Nephron (organoid): ENCODE measurements around the gene ADGRD2.

ENCODE experiments used
- H3K27ac Mint-ChIP-seq, 3 experiments: 2 replicates each; pipeline ENCODE4 v1.8.0; 2020; ENCODE audit warnings: mixed read lengths in 3 of 3, mild to moderate bottlenecking in 2 of 3, moderate library complexity in 1 of 3
- H3K27me3 Mint-ChIP-seq: 2 replicates; pipeline ENCODE4 v1.8.0; 2021; ENCODE audit warnings: low read depth, mild to moderate bottlenecking, moderate library complexity, mixed read lengths
- H3K36me3 Mint-ChIP-seq: 2 replicates; pipeline ENCODE4 v1.8.0; 2020; ENCODE audit warnings: low read depth, mixed read lengths
- H3K4me1 Mint-ChIP-seq: 2 replicates; pipeline ENCODE4 v1.8.0; 2020; ENCODE audit warnings: mixed read lengths
- H3K4me3 Mint-ChIP-seq, 3 experiments: 2 replicates each; pipeline ENCODE4 v1.8.0; 2020; ENCODE audit warnings: mild to moderate bottlenecking in 3 of 3, mixed read lengths in 3 of 3, moderate library complexity in 2 of 3
- H3K9me3 Mint-ChIP-seq: 2 replicates; pipeline ENCODE4 v1.8.0; 2020; ENCODE audit warnings: mixed read lengths
- TF ChIP-seq, protein P1 (sequence below), 3 experiments: fragments of 200-600 bp; sonication (generic); IDR thresholded peaks; one replicate each; pipeline ENCODE4 v1.5.0; 2021; ENCODE audit warnings: antibody characterized with exemption in 3 of 3; ENCODE audit not compliant: unreplicated experiment in 3 of 3

Gene ADGRD2

DNA sequence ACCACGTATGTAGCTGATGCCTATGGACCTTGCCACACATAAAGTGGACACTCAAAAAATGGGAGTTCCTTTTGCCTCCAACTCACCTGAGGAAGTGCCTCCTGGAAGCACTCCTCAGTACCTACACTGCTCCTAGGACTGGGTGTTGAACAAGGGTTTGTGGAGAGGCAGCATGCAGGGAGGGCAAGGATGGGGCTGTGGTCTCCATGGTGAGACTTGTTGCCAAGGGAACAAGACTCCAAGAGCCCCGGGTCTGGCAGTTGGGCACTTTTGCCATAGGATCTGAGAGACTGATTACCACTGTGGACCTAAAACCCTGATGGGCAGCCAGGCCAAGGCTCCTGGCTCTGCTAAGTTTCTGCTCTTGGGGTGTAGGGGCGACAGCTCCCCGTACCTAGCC, 63.9 kb downstream of the ADGRD2 start:
- Mint-ChIP-seq H3K27ac (no peak overlapping the region), H3K27me3 (peaks cover 19% of the 10 kb centered on the region), H3K36me3 (peaks cover 1% of the 10 kb centered on the region), H3K4me3 (no peak overlapping the region), H3K9me3 (no peaks in the 10 kb centered on the region), H3K4me1 (peaks cover 18% of the 10 kb centered on the region)
- TF ChIP-seq, protein P1, sequence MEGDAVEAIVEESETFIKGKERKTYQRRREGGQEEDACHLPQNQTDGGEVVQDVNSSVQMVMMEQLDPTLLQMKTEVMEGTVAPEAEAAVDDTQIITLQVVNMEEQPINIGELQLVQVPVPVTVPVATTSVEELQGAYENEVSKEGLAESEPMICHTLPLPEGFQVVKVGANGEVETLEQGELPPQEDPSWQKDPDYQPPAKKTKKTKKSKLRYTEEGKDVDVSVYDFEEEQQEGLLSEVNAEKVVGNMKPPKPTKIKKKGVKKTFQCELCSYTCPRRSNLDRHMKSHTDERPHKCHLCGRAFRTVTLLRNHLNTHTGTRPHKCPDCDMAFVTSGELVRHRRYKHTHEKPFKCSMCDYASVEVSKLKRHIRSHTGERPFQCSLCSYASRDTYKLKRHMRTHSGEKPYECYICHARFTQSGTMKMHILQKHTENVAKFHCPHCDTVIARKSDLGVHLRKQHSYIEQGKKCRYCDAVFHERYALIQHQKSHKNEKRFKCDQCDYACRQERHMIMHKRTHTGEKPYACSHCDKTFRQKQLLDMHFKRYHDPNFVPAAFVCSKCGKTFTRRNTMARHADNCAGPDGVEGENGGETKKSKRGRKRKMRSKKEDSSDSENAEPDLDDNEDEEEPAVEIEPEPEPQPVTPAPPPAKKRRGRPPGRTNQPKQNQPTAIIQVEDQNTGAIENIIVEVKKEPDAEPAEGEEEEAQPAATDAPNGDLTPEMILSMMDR (IDR thresholded peaks at IDR 0.05; ENCODE audit: unreplicated experiment in 3 of 3) = no peak

DNA sequence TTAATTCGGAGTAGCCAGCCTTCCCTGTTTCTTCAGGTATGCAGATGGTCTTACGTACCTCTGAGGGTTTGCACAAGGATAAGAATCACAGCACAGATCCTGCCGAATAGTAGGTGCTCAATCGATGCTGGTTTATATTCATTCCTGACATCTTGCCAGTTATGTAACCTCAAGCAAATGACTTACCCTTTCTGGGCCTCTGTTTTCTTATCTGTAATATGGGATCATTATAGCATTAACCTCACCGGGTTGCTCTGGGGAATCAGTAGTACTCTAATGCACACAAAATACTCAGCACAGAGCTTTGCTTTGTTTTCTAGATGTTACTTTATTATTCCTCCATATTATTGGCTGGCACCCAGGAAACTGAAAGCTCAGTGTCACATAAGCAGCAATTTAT, 64.6 kb downstream of the ADGRD2 start:
- no peak overlapping the region for H3K27ac Mint-ChIP-seq
- H3K27me3 Mint-ChIP-seq = peaks cover 19% of the 10 kb centered on the region
- no peak overlapping the region for H3K4me3 Mint-ChIP-seq

DNA sequence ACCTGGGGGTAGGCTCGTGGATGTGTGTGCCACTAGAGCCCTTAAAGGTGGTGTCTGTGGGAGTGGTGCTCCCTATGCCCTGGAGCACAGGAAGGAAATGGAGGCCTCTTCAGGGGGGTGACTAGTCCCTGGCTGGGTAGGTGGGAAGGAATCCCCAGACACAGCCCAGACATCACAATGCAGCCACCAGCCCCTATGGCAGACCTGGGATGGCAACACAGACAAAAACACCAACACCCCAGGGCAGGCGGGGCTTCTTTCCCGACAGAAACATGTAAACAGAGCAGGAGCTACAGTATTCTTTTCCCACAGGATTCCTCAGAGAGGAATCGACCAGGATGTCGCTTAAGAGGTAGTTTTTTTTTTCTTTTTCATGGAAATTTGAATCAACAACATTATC, 67.3 kb downstream of the ADGRD2 start:
- peaks cover 11% of the 10 kb centered on the region for H3K4me1 Mint-ChIP-seq
- no peaks in the 10 kb centered on the region for H3K9me3 Mint-ChIP-seq
- TF ChIP-seq, protein P1 (IDR thresholded peaks at IDR 0.05; ENCODE audit: unreplicated experiment in 3 of 3) = no peak
- H3K27me3 Mint-ChIP-seq = peaks cover 13% of the 10 kb centered on the region
- H3K27ac Mint-ChIP-seq = no peak overlapping the region
- H3K36me3 Mint-ChIP-seq = peaks cover 28% of the 10 kb centered on the region
- no peak overlapping the region for H3K4me3 Mint-ChIP-seq

More for the DNA sequence above, 64.6 kb downstream of the ADGRD2 start:
- Mint-ChIP-seq H3K4me1 (peaks cover 18% of the 10 kb centered on the region), H3K36me3 (peaks cover 5% of the 10 kb centered on the region), H3K9me3 (no peaks in the 10 kb centered on the region)
- TF ChIP-seq, protein P1 (IDR thresholded peaks at IDR 0.05; ENCODE audit: unreplicated experiment in 3 of 3) = no peak

DNA sequence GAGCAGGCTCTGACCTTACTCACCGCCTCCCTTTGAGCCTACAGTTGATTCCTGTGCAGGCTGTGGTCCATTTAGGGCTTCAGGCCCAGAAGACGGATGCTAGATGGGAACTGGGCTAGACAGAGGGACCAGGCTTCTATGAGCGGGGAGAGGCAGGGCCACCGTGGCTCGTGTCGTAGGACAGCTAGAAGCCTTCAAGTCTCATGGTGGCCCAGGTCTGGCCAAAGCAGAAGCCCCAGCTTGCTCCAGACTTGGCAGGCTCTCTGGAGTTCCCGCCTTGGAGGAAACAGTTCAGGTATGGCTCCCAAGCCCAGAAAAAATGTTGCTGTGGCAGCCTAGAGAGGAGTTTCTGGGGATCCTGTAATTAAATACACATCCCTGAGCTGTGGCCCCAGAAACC, 67.9 kb downstream of the ADGRD2 start:
- H3K27me3 Mint-ChIP-seq = peaks cover 11% of the 10 kb centered on the region
- TF ChIP-seq, protein P1 (IDR thresholded peaks at IDR 0.05; ENCODE audit: unreplicated experiment in 3 of 3) = no peak
- no peak overlapping the region for H3K4me3 Mint-ChIP-seq
- H3K27ac Mint-ChIP-seq = no peak overlapping the region
- H3K9me3 Mint-ChIP-seq = no peaks in the 10 kb centered on the region
- H3K36me3 Mint-ChIP-seq = peaks cover 28% of the 10 kb centered on the region
- peaks cover 9% of the 10 kb centered on the region for H3K4me1 Mint-ChIP-seq

DNA sequence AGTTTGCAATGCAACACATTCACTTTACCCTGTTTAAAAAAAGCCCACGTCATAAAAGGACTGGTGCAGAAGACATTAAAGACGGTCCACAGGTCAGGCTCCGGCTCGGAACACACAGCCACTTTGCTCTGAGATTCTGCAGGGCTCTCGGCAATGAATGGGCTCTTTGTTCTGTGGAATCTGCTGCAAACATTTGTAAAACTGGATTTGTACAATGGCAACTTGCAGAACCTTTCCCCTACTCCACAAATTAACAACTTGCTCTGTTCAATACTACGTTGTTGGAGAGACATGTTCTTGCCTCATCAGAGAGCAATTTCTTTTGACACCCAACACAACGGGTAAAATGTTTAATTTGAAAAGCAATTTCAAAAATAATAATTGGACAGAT, 70.0 kb downstream of the ADGRD2 start:
- H3K27me3 Mint-ChIP-seq = peaks cover 10% of the 10 kb centered on the region
- no peaks in the 10 kb centered on the region for H3K9me3 Mint-ChIP-seq
- H3K4me1 Mint-ChIP-seq = peaks cover under 1% of the 10 kb centered on the region
- H3K27ac Mint-ChIP-seq = peak overlapping the region in 1 of 3 experiments; percentile 37
- peaks cover 36% of the 10 kb centered on the region for H3K36me3 Mint-ChIP-seq
- TF ChIP-seq, protein P1 (IDR thresholded peaks at IDR 0.05; ENCODE audit: unreplicated experiment in 3 of 3) = no peak
- no peak overlapping the region for H3K4me3 Mint-ChIP-seq

DNA sequence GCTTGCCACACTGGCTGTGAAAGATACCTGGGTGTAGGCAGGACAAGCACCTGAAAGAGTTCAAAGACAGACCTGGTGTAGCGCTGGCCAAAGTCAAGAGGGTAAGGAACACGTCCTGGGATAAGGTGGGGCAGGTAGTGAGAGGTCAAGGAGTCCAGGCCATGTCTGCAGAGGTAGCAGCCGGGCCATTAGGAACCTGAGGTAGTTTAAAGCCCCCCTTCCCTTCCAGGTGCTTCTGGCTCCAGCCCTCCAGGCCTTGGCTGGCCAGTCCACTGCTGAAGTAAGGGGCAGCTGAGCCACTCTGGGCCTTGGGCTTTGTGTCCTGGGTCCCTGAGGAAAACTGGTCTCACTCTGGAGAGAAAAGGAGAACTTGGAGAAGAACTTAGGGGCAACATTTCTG, 70.9 kb downstream of the ADGRD2 start:
- Mint-ChIP-seq H3K4me3 (no peak overlapping the region), H3K4me1 (no peaks in the 10 kb centered on the region), H3K27ac (no peak overlapping the region), H3K9me3 (no peaks in the 10 kb centered on the region), H3K36me3 (peaks cover 42% of the 10 kb centered on the region), H3K27me3 (peaks cover 10% of the 10 kb centered on the region)
- TF ChIP-seq, protein P1 (IDR thresholded peaks at IDR 0.05; ENCODE audit: unreplicated experiment in 3 of 3) = no peak
